K562 (cell line): ENCODE results near the gene LRFN2. TPM values are rescaled to one million over a fixed set of nuclear protein-coding genes. Genes with fewer than 3 reads are reported as not detected.

Experiments
- ADNP ChIP-seq: fragments of 200-800 bp; sonication (Bioruptor generic); IDR thresholded peaks from 2 replicates; pipeline ENCODE4 v1.6.1; 2016; ENCODE audit warnings: missing genetic modification characterization, missing compliant biosample characterization
- CBX3 ChIP-seq, 2 experiments: IDR thresholded peaks; 1 replicate in 1 of 2; 2 replicates in 1 of 2; pipeline ENCODE4 v1.6.1; 2012; ENCODE audit warnings: inconsistent platforms in 2 of 2, low read length in 2 of 2, borderline replicate concordance in 1 of 2, control low read depth in 1 of 2
- CXXC5 ChIP-seq: fragments of 250-450 bp; sonication (Bioruptor Pico); IDR thresholded peaks from 2 replicates; pipeline ENCODE4 v1.8.0; 2022; ENCODE audit warnings: inconsistent platforms, mild to moderate bottlenecking, moderate library complexity
- MGA ChIP-seq: fragments of 450-650 bp; IDR thresholded peaks from 2 replicates; pipeline ENCODE4 v1.6.1; 2016; ENCODE audit warnings: mild to moderate bottlenecking, moderate library complexity
- MYBL2 ChIP-seq, 2 experiments: fragments of 450-650 bp in 1 of 2; sonication (generic) in 1 of 2; formaldehyde crosslinking in 1 of 2; IDR thresholded peaks; 2 replicates each; pipeline versions ENCODE4 v1.6.1 to v1.8.1; 2017 to 2022; ENCODE audit warnings: borderline replicate concordance in 1 of 2, inconsistent platforms in 1 of 2, low read depth in 1 of 2, mild to moderate bottlenecking in 1 of 2, missing genetic modification reagents in 1 of 2, moderate library complexity in 1 of 2
- PHB2 ChIP-seq: fragments of 450-650 bp; IDR thresholded peaks from 2 replicates; pipeline ENCODE4 v1.6.1; 2017; ENCODE audit warnings: low read depth
- ZBTB26 ChIP-seq: fragments of 450-650 bp; formaldehyde crosslinking; IDR thresholded peaks from 2 replicates; pipeline ENCODE4 v1.4.0; 2022; ENCODE audit warnings: missing genetic modification characterization
- ZNF197 ChIP-seq: fragments of 200-800 bp; sonication (Bioruptor generic); IDR thresholded peaks from 2 replicates; pipeline ENCODE4 v1.6.1; 2016; ENCODE audit warnings: low read depth, missing genetic modification characterization, missing compliant biosample characterization
- ZNF239 ChIP-seq: fragments of 250-450 bp; sonication (Bioruptor Pico); IDR thresholded peaks from 2 replicates; pipeline ENCODE4 v1.4.0; 2020; ENCODE audit warnings: mild to moderate bottlenecking
- ZNF354B ChIP-seq: fragments of 250-450 bp; sonication (Bioruptor Pico); IDR thresholded peaks from 2 replicates; pipeline ENCODE4 v1.4.0; 2020
- ZNF609 ChIP-seq: sonication (generic); formaldehyde crosslinking; IDR thresholded peaks from 2 replicates; pipeline ENCODE4 v1.8.1; 2023; ENCODE audit warnings: missing genetic modification reagents, mild to moderate bottlenecking, borderline replicate concordance
- polyA plus RNA-seq, 8 experiments: library from polyadenylated mRNA; depleted of rRNA in 4 of 8; stranded (reverse) in 5 of 8; unstranded in 3 of 8; fragments of >200 nt; fragmentation: Nextera tagmentation in 2 of 8; fragmentation: Illumina TruSeq in 1 of 8; extraction: Ambion mirVana in 2 of 8; extraction: Trizol in 1 of 8; gene quantifications; 2 replicates each; pipeline versions ENCODE4 v1.2.1 to v1.2.3, GENCODE V29; 2011 to 2014; ENCODE audit warnings: inconsistent platforms in 1 of 8, missing spikeins in 1 of 8
- total RNA-seq, 7 experiments: library from RNA; depleted of rRNA in 6 of 7; stranded (reverse); fragments of >200 nt in 6 of 7; fragmentation: Illumina TruSeq in 2 of 7; extraction: Trizol in 2 of 7; gene quantifications; 2 replicates each; pipeline versions ENCODE4 v1.2.1 to v1.2.3, GENCODE V29; 2011 to 2021; ENCODE audit warnings: low replicate concordance in 1 of 7

The LRFN2 gene
- total and polyA plus RNA-seq, 9 of the 15 experiments (the other 6 are each of a cell fraction or from before 2014, with no cell fraction given) = not detected

GRCh38 chr6:40444811-40445210, 142.4 kb downstream of the LRFN2 start (continued):
- no peak for TF ChIP-seq MGA
- TF ChIP-seq ZNF239 (CRISPR knock-in tag) = no peak
- TF ChIP-seq MYBL2 (IDR thresholded peaks at IDR 0.05; ENCODE audit: low read depth) = no peak
- TF ChIP-seq MYBL2 (CRISPR knock-in tag; IDR thresholded peaks at IDR 0.05; ENCODE audit: borderline replicate concordance) = no peak
- no peak for TF ChIP-seq CXXC5 (CRISPR knock-in tag)
- TF ChIP-seq ZNF354B = no peak
- no peak for TF ChIP-seq ZNF609 (CRISPR knock-in tag)
- no peak for TF ChIP-seq ZBTB26 (CRISPR knock-in tag)
- TF ChIP-seq PHB2 = no peak
- TF ChIP-seq CBX3 (IDR thresholded peaks at IDR 0.05; ENCODE audit: borderline replicate concordance in 1 of 2, low read length in 2 of 2) = no peak
- no peak for TF ChIP-seq ADNP
- no peak for TF ChIP-seq ZNF197 (CRISPR knock-in tag)
